CD14-positive monocyte (primary cell): ENCODE results near the gene FYTTD1. TPM values are rescaled to one million over a fixed set of nuclear protein-coding genes. Genes with fewer than 3 reads are reported as not detected.

Source experiments
- DNase-seq, 3 donors: peaks; one replicate each; pipeline ENCODE4 v3.0.0-alpha.2; 2011 to 2022
- H2AFZ ChIP-seq: 2 replicates; pipeline ENCODE4 v1.6.0; 2012; ENCODE audit warnings: mild to moderate bottlenecking, low read depth, low read length, inconsistent platforms; ENCODE audit not compliant: insufficient read depth, poor library complexity, severe bottlenecking
- H3K27ac ChIP-seq, 2 donors: 1 replicate in 1 of 2; 2 replicates in 1 of 2; pipeline ENCODE4 v1.5.1; 2012 to 2013; ENCODE audit warnings: low read length in 2 of 2, control low read depth in 1 of 2, inconsistent platforms in 1 of 2, low read depth in 1 of 2, mild to moderate bottlenecking in 1 of 2
- H3K27me3 ChIP-seq, 2 donors: one replicate each; pipeline versions ENCODE4 v1.6.0 to v1.6.1; 2011 to 2013; ENCODE audit warnings: low read length in 2 of 2; ENCODE audit not compliant: control insufficient read depth in 2 of 2, insufficient read depth in 2 of 2
- H3K36me3 ChIP-seq, 2 donors: replicated peaks in 1 of 2; 1 replicate in 1 of 2; 2 replicates in 1 of 2; pipeline versions ENCODE4 v1.5.1 to v1.6.1; 2012 to 2013; ENCODE audit warnings: low read length in 2 of 2, control low read depth in 1 of 2, inconsistent platforms in 1 of 2, mild to moderate bottlenecking in 1 of 2; ENCODE audit not compliant: insufficient read depth in 2 of 2, control insufficient read depth in 1 of 2
- H3K4me1 ChIP-seq, 2 donors: 1 replicate in 1 of 2; 2 replicates in 1 of 2; pipeline versions ENCODE4 v1.5.1 to v1.6.1; 2012 to 2013; ENCODE audit warnings: low read length in 2 of 2, control low read depth in 1 of 2, inconsistent platforms in 1 of 2, mild to moderate bottlenecking in 1 of 2, moderate library complexity in 1 of 2; ENCODE audit not compliant: insufficient read depth in 2 of 2, control insufficient read depth in 1 of 2
- H3K4me2 ChIP-seq: replicated peaks from 2 replicates; pipeline ENCODE3; 2012; ENCODE audit warnings: low read length, moderate library complexity, mild to moderate bottlenecking; ENCODE audit not compliant: poor library complexity, severe bottlenecking; ENCODE audit errors: extremely low read depth
- H3K4me3 ChIP-seq, 3 experiments: fragments of 200-600 bp in 1 of 3; sonication (generic) in 1 of 3; replicated peaks in 1 of 3; 1 replicate in 2 of 3; 2 replicates in 1 of 3; pipeline ENCODE4 v1.5.1; 2011 to 2013; ENCODE audit warnings: low read length in 3 of 3, mild to moderate bottlenecking in 3 of 3, control low read depth in 2 of 3, low read depth in 2 of 3, inconsistent platforms in 1 of 3, moderate library complexity in 1 of 3
- H3K79me2 ChIP-seq: 2 replicates; pipeline ENCODE4 v1.6.0; 2012; ENCODE audit warnings: mild to moderate bottlenecking, control low read depth, inconsistent platforms, low read length, moderate library complexity; ENCODE audit not compliant: insufficient read depth
- H3K9ac ChIP-seq: 2 replicates; pipeline ENCODE4 v1.6.0; 2017; ENCODE audit warnings: low read length, mild to moderate bottlenecking; ENCODE audit not compliant: insufficient read depth, poor library complexity, severe bottlenecking
- H3K9me3 ChIP-seq, 2 donors: replicated peaks in 1 of 2; 1 replicate in 1 of 2; 2 replicates in 1 of 2; pipeline versions ENCODE4 v1.5.1 to v1.6.1; 2012 to 2013; ENCODE audit warnings: low read length in 2 of 2, control low read depth in 1 of 2; ENCODE audit not compliant: control insufficient read depth in 1 of 2, insufficient read depth in 1 of 2
- H4K20me1 ChIP-seq: 2 replicates; pipeline ENCODE4 v1.6.0; 2012; ENCODE audit warnings: mild to moderate bottlenecking, low read length, control low read depth, moderate library complexity; ENCODE audit not compliant: insufficient read depth
- H3K27ac Mint-ChIP-seq, 7 donors: one replicate each; pipeline ENCODE4 v1.8.0; 2020; ENCODE audit warnings: mild to moderate bottlenecking in 7 of 7, mixed read lengths in 7 of 7, moderate library complexity in 6 of 7, inconsistent platforms in 2 of 7
- H3K27me3 Mint-ChIP-seq, 3 donors: one replicate each; pipeline ENCODE4 v1.8.0; 2021 to 2022; ENCODE audit warnings: low read depth in 3 of 3, mild to moderate bottlenecking in 3 of 3, mixed read lengths in 3 of 3, moderate library complexity in 3 of 3, inconsistent platforms in 1 of 3
- H3K36me3 Mint-ChIP-seq, 2 donors: one replicate each; pipeline ENCODE4 v1.8.0; 2020; ENCODE audit warnings: mixed read lengths in 2 of 2, inconsistent platforms in 1 of 2, mild to moderate bottlenecking in 1 of 2
- H3K4me1 Mint-ChIP-seq: one replicate; pipeline ENCODE4 v1.8.0; 2020; ENCODE audit warnings: mild to moderate bottlenecking, mixed read lengths
- H3K4me3 Mint-ChIP-seq, 2 donors: one replicate each; pipeline ENCODE4 v1.8.0; 2020; ENCODE audit warnings: mild to moderate bottlenecking in 2 of 2, mixed read lengths in 2 of 2, moderate library complexity in 1 of 2
- H3K9me3 Mint-ChIP-seq, 7 donors: one replicate each; pipeline ENCODE4 v1.8.0; 2020 to 2022; ENCODE audit warnings: mixed read lengths in 7 of 7, mild to moderate bottlenecking in 6 of 7, moderate library complexity in 6 of 7, inconsistent platforms in 2 of 7
- CTCF ChIP-seq: fragments of 200-600 bp; IDR thresholded peaks from one replicate; pipeline ENCODE4 v1.8.0; 2022; ENCODE audit warnings: antibody characterized with exemption, mild to moderate bottlenecking
- WGBS: methylation state at CpG from one replicate; pipeline ENCODE4 v1.1.5; 2013; ENCODE audit warnings: missing lambda C conversion rate; ENCODE audit not compliant: insufficient coverage; 5-methylcytosine and 5-hydroxymethylcytosine counted together
- intact Hi-C, 2 donors: fragments of 100-400 bp; cut with micrococcal nuclease; formaldehyde crosslinking; loops; one replicate each; pipeline versions ENCODE4 v1.15.0 to v1.15.1; 2023
- polyA plus RNA-seq, 3 donors: library from polyadenylated mRNA; depleted of rRNA in 1 of 3; unstranded in 2 of 3; stranded (reverse) in 1 of 3; fragments of 300-500 nt in 2 of 3; fragments of >200 nt in 1 of 3; fragmentation: Illumina TruSeq in 2 of 3; gene quantifications; 1 replicate in 2 of 3; 2 replicates in 1 of 3; pipeline ENCODE4 v1.2.3, GENCODE V29; 2012 to 2021

Gene FYTTD1
- polyA plus RNA-seq, 3 donors = 11.5 to 73.2 (median 59.4) TPM

GRCh38 chr3:197830308-197830966, 80.8 kb downstream of the FYTTD1 start:
- Mint-ChIP-seq H3K27ac (no peak overlapping the region), H3K4me3 (no peak overlapping the region), H3K27me3 (no peaks in the 10 kb centered on the region), H3K9me3 (no peaks in the 10 kb centered on the region), H3K36me3 (peaks cover 59 to 79% of the 10 kb centered on the region in 2 donors), H3K4me1 (no peaks in the 10 kb centered on the region)
- Histone ChIP-seq H3K9ac (no peak overlapping the region), H3K9me3 (no peaks in the 10 kb centered on the region), H3K27me3 (no peaks in the 10 kb centered on the region), H3K36me3 (peaks cover 62 to 89% of the 10 kb centered on the region in 2 donors), H3K4me1 (no peaks in the 10 kb centered on the region), H3K4me2 (no peak overlapping the region), H2AFZ (no peak overlapping the region), H3K4me3 (no peak overlapping the region), H4K20me1 (no peaks in the 10 kb centered on the region), H3K27ac (no peak overlapping the region), H3K79me2 (no peaks in the 10 kb centered on the region)
- TF ChIP-seq CTCF = no peak
- WGBS = 100% methylated on average over 1 of the region's 6 CpGs
- no peak for DNase-seq
- intact Hi-C loops = no loop called here

DNA sequence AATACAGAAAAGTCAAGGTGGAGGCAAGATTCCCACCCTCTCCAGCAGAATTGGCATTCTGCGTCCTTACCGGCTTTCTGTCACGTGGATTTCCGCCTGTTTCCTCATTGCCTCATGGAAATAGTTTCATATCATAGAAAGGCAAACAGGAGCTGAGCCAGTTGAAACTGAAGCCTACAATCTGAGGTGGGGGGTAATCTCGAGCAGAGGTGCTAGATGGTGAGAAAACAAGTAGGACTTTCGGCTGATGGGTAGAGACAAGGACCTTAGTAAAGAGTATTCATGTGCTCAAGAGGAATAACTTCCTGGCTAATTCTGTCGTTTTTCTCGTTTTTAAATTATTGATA, 81.3 kb downstream of the FYTTD1 start:
- H3K27me3 Mint-ChIP-seq = no peaks in the 10 kb centered on the region
- H3K4me1 ChIP-seq = no peaks in the 10 kb centered on the region
- H3K4me1 Mint-ChIP-seq = no peaks in the 10 kb centered on the region
- H3K4me2 ChIP-seq = no peak overlapping the region
- H3K9me3 Mint-ChIP-seq = no peaks in the 10 kb centered on the region
- 80% methylated on average over 1 of the region's 8 CpGs for WGBS
- H3K9me3 ChIP-seq = no peaks in the 10 kb centered on the region
- H3K27ac Mint-ChIP-seq = no peak overlapping the region
- no peak overlapping the region for H3K4me3 ChIP-seq
- DNase-seq = no peak
- peaks cover 63 to 80% of the 10 kb centered on the region in 2 donors for H3K36me3 Mint-ChIP-seq
- H3K27ac ChIP-seq = no peak overlapping the region
- H3K79me2 ChIP-seq = no peaks in the 10 kb centered on the region
- H3K4me3 Mint-ChIP-seq = no peak overlapping the region
- intact Hi-C loops = no loop called here
- no peaks in the 10 kb centered on the region for H4K20me1 ChIP-seq
- no peaks in the 10 kb centered on the region for H3K27me3 ChIP-seq
- peaks cover 67 to 93% of the 10 kb centered on the region in 2 donors for H3K36me3 ChIP-seq
- H2AFZ ChIP-seq = no peak overlapping the region
- no peak overlapping the region for H3K9ac ChIP-seq
- no peak for TF ChIP-seq CTCF
